Middle frontal gyrus (tissue), 1 donor: ENCODE results near the gene UTP15.

Experiments used
- DNase-seq: peaks from one replicate; pipeline ENCODE4 v3.0.0-alpha.2; 2015; ENCODE audit warnings: low spot score; ENCODE audit errors: extremely low spot score

The UTP15 gene

DNA sequence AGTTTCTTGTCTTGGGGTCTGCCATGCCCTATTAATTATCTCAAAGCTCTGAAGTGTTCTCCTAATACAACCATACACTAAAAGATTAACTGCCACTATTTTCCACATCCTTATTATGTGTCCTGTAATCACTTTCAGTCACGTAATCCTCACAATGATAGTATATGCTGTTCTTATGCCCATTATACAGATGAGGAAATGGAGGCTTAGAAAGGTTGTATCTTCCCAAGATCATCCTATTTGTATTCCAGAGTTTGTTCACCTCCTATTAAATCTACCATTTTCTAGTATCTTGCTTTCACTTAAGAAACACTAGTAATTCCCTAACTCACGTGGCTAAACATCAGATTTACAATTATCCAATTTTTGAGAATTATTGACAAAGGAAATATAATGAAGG lies 57.5 kb downstream of the UTP15 start:
- no peak for DNase-seq

DNA sequence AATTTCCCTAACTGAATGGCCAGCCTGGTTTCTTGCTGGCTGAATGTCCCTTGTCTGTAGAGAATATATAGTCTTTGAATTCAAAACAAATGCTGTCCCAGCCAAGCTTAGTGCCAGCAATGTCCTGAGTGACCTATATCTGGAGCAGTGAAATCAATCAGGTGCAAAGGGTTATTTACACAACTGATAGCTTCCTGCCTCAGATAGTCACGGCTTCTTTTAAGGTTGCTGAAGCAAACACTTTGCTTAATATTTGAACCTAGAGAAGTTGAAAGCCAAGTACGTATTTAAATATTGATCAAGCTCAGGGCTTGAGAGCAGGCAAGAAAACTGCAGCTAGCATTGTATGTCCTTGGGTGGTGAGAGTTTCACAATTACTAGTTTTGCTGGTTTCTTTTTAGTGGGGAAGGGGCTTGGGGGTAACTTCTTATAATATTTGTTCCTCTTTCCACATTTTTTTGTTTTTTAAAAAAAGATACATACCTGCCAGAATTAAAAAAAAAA lies 58.4 kb downstream of the UTP15 start:
- DNase-seq = no peak

DNA sequence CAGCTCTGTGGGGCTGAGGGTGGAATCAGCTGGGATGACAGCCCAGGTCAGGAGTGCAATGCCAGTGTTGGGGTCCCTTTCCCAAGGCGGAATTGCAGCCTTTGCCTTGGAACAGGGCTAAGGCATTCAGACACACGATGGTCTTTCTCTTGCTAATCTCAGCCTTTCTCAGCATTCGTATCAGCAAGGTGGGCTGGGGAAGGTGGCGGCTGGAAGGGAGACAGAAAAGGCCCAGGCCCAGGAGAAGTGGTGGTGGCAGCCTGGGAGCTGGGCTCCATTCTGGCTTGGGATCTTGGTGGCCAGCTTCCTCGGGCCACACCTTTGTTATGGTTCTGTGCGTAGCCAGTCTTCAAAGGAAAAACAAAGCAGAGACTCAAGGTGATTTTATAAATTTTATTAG lies 59.3 kb downstream of the UTP15 start:
- DNase-seq = no peak

DNA sequence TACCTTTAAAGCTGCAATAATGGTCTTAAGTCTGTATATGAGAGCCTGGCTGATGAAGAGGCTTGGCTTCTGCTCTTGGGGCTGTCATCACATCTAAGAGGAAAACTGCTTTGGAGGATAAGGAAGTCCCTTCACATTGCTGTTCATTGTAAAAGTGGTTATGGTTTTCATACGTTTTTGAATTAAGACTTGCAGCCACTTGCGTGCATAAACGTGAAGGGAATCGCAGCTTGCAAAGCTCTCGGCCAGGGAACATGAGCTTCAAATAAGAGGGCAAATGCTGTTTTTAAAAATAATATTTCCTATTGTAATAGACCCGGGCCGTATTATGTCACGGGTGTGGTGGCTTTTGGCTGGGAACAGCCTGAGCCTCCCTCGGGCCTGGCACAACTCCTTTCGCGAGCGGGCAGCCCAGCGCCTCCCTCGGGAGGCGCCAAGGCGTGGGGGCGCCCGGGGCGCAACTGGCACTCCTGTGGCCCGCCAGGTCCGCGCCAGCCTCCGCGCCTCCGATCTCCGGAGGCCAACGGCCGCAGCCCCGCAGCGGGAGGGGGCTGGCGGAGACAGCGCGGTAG lies 59.9 kb downstream of the UTP15 start:
- DNase-seq = no peak

DNA sequence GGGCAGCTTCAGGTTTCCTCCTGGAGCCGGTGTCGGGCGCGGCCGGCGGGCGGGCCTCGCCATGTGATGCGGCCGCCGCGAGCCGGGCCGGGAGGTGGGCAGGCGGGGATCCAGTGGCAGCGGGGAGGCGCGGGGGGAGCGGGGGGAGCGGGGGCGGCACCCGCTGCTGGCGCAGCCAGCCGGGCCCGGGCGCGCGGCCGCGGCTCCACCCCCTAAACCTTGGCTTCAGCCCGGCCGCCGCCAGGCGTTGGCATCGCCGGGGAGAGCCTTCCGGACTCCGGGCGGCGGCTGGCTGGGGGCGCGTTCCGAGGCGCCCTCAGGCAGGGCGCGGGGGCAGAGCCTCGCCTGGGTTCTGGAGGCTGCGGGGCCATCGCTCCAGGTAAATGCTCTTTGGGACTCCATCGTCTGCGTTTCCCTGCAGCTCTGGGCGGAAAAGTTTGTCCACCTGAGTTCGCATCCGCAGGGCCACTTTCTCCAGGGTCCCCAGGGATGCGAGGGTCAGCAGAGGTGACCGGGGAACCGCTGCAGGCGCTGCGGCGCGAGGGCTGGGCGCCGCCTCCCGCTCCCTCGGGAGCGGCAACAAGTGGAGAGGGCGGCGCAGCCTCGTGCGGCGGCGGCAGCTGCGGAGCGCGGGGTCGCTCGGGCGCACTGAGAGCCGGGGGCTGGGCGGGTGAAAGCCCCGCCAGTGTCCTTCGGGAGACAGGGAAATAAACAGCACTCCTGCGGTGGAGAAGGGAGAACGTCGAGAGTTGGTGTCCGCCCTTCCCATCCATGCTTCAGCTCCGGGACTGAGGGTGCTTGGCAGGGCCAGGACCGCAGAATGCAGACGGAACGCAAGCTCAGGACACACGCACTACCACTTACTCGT lies 60.6 kb downstream of the UTP15 start, which contains the start of gene ARHGEF28:
TSS of gene ARHGEF28 (plus strand) at position 253 of the 868 bp plus-strand sequence. CDS start 58,656 bp downstream, outside the sequence.
- no peak for DNase-seq

- no peak for DNase-seq
These were observed 61.3 kb downstream of the UTP15 start for GRCh38 chr5:73626814-73627313.

- no peak for DNase-seq
These were observed 63.9 kb downstream of the UTP15 start for GRCh38 chr5:73629456-73629855.

DNA sequence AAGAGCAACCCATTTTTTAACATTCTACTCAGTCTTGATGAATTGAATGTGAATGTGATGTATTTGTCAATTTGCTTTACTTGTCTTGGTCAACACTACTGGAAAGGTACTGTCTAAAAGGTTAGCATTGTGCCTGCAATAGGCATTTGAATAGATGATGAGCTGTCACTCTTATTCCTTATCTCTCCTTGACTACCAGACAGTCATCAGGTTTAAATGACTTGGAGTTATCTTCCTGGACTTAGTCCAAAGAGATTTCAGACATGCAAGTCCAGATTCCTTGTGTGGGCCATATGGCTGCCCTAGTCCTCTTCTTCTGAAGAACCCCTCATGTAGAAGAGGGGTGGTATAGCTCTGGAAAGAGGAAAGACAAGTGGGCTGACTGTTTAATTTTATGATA lies 65.2 kb downstream of the UTP15 start:
- no peak for DNase-seq

DNA sequence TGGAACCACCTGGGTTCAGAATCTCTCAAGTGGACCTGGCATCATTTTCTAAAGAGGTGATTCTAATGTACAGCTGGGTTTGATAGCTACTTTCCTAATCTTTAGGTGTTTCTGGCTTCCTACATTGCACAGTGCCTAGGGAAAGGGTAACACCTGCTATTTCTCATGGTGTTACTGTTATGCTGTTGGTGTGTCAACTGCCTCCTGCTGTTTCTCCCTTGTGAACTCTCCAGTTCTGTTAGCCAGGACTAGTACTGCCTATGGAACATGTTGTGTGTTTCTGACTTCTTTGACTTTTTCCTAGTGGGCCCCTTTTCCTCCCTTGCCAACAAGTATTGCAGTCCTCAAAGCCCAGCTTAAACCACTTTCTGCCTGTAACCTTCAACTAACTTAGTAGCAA lies 66.0 kb downstream of the UTP15 start:
- DNase-seq = no peak
